Subcutaneous adipose tissue (tissue), 4 donors: Measurements from ENCODE around the gene MSI2. TPM values are rescaled to one million over a fixed set of nuclear protein-coding genes. Genes with fewer than 3 reads are reported as not detected.

Experiments
- total RNA-seq, 4 donors: library from RNA; depleted of rRNA; stranded (reverse); fragments of >200 nt; gene quantifications; one replicate each; pipeline ENCODE4 v1.1.0, GENCODE V29; 2016
- TF ChIP-seq, protein P1 (sequence below): fragments of 450-650 bp; IDR thresholded peaks from one replicate; pipeline ENCODE4 v1.5.1; 2016; ENCODE audit warnings: low read depth, mild to moderate bottlenecking, control low read depth, antibody characterized with exemption, moderate library complexity

MSI2 gene
- total RNA-seq, 4 donors from 2014 or later = 9.5 to 12.9 (median 10.9) TPM

DNA sequence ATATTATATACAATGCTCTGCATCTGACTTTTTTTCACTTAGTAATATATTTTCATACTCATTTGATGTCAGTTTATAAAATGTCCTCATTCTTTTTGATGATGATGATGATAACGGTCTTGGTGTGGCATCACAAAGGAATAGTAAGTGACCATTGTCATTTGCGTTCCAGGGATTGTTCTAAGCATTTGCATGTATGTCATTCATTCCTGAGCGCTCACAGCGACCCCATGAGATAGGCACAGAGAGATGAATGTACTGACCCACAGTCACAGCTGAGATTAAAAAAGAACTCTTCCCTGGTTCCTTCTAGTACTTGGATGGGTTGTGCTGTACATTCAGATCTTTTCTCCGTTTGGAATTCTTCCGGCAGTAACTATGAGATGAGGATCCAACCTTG, 21.2 kb upstream of the MSI2 start:
- TF ChIP-seq, protein P1, sequence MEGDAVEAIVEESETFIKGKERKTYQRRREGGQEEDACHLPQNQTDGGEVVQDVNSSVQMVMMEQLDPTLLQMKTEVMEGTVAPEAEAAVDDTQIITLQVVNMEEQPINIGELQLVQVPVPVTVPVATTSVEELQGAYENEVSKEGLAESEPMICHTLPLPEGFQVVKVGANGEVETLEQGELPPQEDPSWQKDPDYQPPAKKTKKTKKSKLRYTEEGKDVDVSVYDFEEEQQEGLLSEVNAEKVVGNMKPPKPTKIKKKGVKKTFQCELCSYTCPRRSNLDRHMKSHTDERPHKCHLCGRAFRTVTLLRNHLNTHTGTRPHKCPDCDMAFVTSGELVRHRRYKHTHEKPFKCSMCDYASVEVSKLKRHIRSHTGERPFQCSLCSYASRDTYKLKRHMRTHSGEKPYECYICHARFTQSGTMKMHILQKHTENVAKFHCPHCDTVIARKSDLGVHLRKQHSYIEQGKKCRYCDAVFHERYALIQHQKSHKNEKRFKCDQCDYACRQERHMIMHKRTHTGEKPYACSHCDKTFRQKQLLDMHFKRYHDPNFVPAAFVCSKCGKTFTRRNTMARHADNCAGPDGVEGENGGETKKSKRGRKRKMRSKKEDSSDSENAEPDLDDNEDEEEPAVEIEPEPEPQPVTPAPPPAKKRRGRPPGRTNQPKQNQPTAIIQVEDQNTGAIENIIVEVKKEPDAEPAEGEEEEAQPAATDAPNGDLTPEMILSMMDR = no peak

DNA sequence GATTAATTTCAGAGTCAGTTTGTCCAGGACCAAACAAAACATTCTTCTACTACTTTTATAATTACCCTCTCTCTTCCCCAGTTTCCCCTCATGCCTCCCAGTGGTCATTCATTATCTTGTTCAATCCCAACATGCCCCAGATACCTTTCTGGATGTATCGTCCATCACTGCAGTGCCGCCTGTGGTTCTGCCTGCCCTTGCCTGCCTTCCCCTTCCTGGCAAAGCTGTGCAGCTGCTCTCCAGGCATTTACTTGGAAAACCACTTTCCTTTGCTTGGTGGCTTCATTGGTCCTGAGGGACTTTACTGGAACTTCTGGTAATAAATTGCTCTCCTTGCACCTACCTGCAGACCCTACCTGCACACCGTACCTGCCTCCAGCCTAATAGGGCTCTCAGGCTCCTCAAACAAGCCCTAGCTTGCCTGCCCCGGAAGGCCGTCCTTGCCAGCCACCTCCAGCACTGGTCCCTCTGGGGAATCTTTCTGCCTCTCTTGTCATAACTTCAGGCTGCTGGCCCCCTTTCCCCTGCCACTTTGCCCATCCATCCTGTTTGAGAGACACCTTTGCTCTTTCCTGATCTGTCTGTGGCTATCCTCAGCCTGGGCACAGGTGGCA, 19.5 kb upstream of the MSI2 start:
- TF ChIP-seq, protein P1 = no peak

DNA sequence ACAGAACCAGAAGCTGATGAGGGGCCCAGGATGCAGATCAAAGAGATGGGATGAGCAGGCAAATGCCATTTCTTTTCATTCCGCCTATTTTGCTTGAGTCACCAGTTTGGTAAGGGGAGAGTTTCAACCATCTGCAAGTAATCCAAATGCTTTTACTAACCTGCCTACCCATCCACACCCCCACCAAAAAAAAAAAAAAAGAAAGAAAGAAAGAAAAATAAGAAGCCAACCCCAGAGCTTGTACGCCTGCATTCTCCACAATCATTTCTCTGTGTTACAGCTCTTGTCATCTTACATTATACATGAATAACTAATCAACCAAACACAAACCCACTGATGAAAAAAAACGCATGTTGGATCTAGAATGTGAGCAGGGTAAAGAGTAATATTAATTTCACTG, 15.7 kb upstream of the MSI2 start:
- TF ChIP-seq, protein P1 = no peak

DNA sequence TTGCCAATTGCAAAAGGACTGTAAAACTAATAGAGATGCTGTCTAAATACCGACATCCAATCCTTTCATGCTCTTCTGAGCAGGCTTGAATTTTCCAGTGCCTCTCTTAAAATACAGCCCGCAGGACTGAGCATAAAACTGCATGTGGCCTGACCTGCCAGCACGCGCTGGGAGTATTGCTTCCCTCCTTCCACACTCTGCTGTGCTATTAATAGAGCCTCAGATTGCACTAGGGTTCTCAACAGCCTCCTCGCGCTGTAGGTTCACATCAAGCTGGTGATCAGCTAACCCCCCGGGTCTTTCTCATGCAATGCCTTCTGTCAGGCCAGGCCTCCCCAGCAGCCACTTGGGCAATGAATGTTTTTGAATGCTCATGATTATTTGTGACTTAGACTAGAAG, 14.2 kb upstream of the MSI2 start:
- TF ChIP-seq, protein P1 = no peak

DNA sequence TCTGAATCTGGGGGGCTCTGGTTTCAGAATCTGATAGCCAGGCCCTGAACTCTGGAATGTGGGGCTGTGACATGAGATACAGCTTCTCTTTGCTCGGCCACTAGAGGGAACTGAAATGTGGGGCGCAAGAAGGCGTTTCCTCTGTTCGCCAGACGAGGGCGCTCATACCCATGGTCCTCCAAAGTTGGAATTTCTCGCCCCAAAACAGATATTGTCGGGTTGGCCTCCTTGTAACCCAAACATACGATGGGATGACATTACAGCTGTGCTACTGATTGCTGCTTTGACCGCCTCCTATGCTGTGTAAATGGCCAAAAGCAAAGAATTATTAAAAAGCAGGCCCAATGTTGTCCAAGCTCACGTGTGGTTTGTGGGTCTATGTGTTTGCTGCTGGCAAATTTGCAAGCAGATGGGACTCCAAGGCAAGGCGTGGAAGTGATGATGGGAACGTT, 13.1 kb upstream of the MSI2 start:
- TF ChIP-seq, protein P1 = no peak

DNA sequence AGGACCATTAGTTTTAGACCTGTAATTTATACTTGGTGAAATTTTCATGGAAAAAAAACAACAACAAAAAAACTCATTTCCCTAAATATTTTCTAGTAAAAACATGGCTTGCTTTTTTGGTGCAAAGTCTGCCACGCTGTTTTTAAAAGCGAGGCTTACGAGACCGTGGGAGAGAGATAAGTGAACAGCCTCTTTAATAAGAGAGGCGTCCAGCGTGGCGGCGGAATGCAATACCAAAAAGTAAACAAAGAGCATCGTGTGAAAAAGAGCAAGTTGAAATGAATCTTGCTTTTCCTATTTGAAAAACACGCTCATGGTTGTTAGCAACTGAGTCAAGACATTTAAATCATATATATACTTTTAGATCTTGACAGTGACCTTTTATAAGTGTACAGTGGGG, 10.5 kb upstream of the MSI2 start:
- TF ChIP-seq, protein P1 = no peak

DNA sequence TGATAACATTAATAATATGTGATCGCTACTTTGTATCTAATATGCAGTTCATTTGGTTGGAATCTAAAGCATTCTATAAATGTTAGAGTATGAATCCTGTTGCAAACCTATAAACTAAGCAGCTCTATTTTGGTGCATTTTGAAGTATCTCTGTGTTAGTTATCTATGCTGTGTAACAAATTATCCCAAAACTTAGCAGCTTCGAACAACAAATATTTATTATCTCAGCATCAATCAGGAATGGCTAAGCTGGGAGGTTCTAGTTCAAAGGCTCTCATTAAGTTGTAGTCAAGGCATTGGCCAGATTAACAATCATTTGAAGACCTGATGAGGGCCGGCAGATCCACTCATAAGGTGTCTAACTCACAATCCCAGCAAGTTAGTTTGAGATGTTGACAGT, 10.1 kb upstream of the MSI2 start:
- TF ChIP-seq, protein P1 = no peak
